ENCODE measurements around the gene NR1D2. TPM values are rescaled to one million over a fixed set of nuclear protein-coding genes. Genes with fewer than 3 reads are reported as not detected.

Gene NR1D2
- 10 to 100 TPM; 14.3 to 17.6 TPM for total RNA-seq

GRCh38 chr3:23944861-23945662 is at the start of gene NR1D2:
Gene NR1D2, plus strand, starts transcription at chr3:23945286. Its CDS starts 293 bp downstream, at chr3:23945579.

GRCh38 chr3:23916886-23917678 is 28.0 kb upstream of the NR1D2 start, which contains the start of the genes NKIRAS1 and RPL15:
Gene NKIRAS1, minus strand, starts transcription at chr3:23916990. Its CDS starts 6,086 bp downstream, at chr3:23910904.
Gene RPL15, plus strand, starts transcription at chr3:23917132. Its CDS starts 728 bp downstream, at chr3:23917860.

Other genes starting within 250 kb of the NR1D2 start
- gene UBE2E1, start 139.3 kb upstream of the NR1D2 start, total RNA-seq, result 100 to 1,000 TPM in 1 of 2 donors, 10 to 100 TPM in 1; 82.9 to 101 TPM
- gene NKIRAS1, start 28.3 kb upstream of the NR1D2 start, total RNA-seq, result 10 to 100 TPM; 13.4 to 20.0 TPM
- gene RPL15, start 28.2 kb upstream of the NR1D2 start, total RNA-seq, result 1,000 to 10,000 TPM; 1,019 to 1,689 TPM